ENCODE results near the gene LRRC34.

Gene LRRC34

GRCh38 chr3:169758359-169758994 is 54.2 kb downstream of the LRRC34 start:
- Histone ChIP-seq H3K4me1 (no peaks in the 10 kb centered on the region), H3K79me2 (no peaks in the 10 kb centered on the region), H3K9me3 (ENCODE audit: control insufficient read depth, low read length) (no peaks in the 10 kb centered on the region), H2AFZ (no peak overlapping the region), H3K9ac (no peak overlapping the region), H3K4me2 (ENCODE audit: low read length) (no peak overlapping the region), H3K36me3 (ENCODE audit: control insufficient read depth, insufficient read depth, low read length) (no peaks in the 10 kb centered on the region), H3K4me3 (ENCODE audit: low read depth, low read length) (no peak overlapping the region), H3K27ac (no peak overlapping the region), H3K27me3 (ENCODE audit: control insufficient read depth, insufficient read depth, low read length) (no peaks in the 10 kb centered on the region)
- TF ChIP-seq CTCF (IDR thresholded peaks at IDR 0.05), result no peak

- H2AFZ ChIP-seq, result no peak overlapping the region
- no peaks in the 10 kb centered on the region for H3K36me3 ChIP-seq (ENCODE audit: control insufficient read depth, insufficient read depth, low read length)
- no peaks in the 10 kb centered on the region for H3K79me2 ChIP-seq
- TF ChIP-seq CTCF (IDR thresholded peaks at IDR 0.05), result no peak
- H3K9ac ChIP-seq, result no peak overlapping the region
- no peaks in the 10 kb centered on the region for H3K27me3 ChIP-seq (ENCODE audit: control insufficient read depth, insufficient read depth, low read length)
- H3K9me3 ChIP-seq (ENCODE audit: control insufficient read depth, low read length), result no peaks in the 10 kb centered on the region
- no peak overlapping the region for H3K4me3 ChIP-seq (ENCODE audit: low read depth, low read length)
- H3K4me2 ChIP-seq (ENCODE audit: low read length), result no peak overlapping the region
- H3K4me1 ChIP-seq, result no peaks in the 10 kb centered on the region
- H3K27ac ChIP-seq, result no peak overlapping the region
Measured at GRCh38 chr3:169755488-169755887, 57.2 kb downstream of the LRRC34 start.

- H3K79me2 ChIP-seq, result no peaks in the 10 kb centered on the region
- no peaks in the 10 kb centered on the region for H3K4me1 ChIP-seq
- H3K4me3 ChIP-seq (ENCODE audit: low read depth, low read length), result no peak overlapping the region
- no peaks in the 10 kb centered on the region for H3K9me3 ChIP-seq (ENCODE audit: control insufficient read depth, low read length)
- no peaks in the 10 kb centered on the region for H3K36me3 ChIP-seq (ENCODE audit: control insufficient read depth, insufficient read depth, low read length)
- no peaks in the 10 kb centered on the region for H3K27me3 ChIP-seq (ENCODE audit: control insufficient read depth, insufficient read depth, low read length)
- no peak overlapping the region for H3K27ac ChIP-seq
- H3K9ac ChIP-seq, result no peak overlapping the region
- no peak for TF ChIP-seq CTCF (IDR thresholded peaks at IDR 0.05)
- no peak overlapping the region for H2AFZ ChIP-seq
- H3K4me2 ChIP-seq (ENCODE audit: low read length), result no peak overlapping the region
Measured at GRCh38 chr3:169754711-169755110, 58.0 kb downstream of the LRRC34 start.

GRCh38 chr3:169751875-169752274 is 60.8 kb downstream of the LRRC34 start:
- no peak overlapping the region for H3K27ac ChIP-seq
- no peaks in the 10 kb centered on the region for H3K27me3 ChIP-seq (ENCODE audit: control insufficient read depth, insufficient read depth, low read length)
- no peaks in the 10 kb centered on the region for H3K79me2 ChIP-seq
- H3K4me2 ChIP-seq (ENCODE audit: low read length), result no peak overlapping the region
- no peak overlapping the region for H2AFZ ChIP-seq
- TF ChIP-seq CTCF (IDR thresholded peaks at IDR 0.05), result no peak
- H3K9me3 ChIP-seq (ENCODE audit: control insufficient read depth, low read length), result no peaks in the 10 kb centered on the region
- no peaks in the 10 kb centered on the region for H3K4me1 ChIP-seq
- no peak overlapping the region for H3K9ac ChIP-seq
- no peaks in the 10 kb centered on the region for H3K36me3 ChIP-seq (ENCODE audit: control insufficient read depth, insufficient read depth, low read length)
- H3K4me3 ChIP-seq (ENCODE audit: low read depth, low read length), result no peak overlapping the region

- Histone ChIP-seq H2AFZ (no peak overlapping the region), H3K9ac (no peak overlapping the region), H3K27me3 (ENCODE audit: control insufficient read depth, insufficient read depth, low read length) (no peaks in the 10 kb centered on the region), H3K4me2 (ENCODE audit: low read length) (no peak overlapping the region), H3K9me3 (ENCODE audit: control insufficient read depth, low read length) (no peaks in the 10 kb centered on the region), H3K79me2 (no peaks in the 10 kb centered on the region), H3K27ac (no peak overlapping the region), H3K4me1 (no peaks in the 10 kb centered on the region), H3K36me3 (ENCODE audit: control insufficient read depth, insufficient read depth, low read length) (no peaks in the 10 kb centered on the region), H3K4me3 (ENCODE audit: low read depth, low read length) (no peak overlapping the region)
- TF ChIP-seq CTCF (IDR thresholded peaks at IDR 0.05), result no peak
Measured at GRCh38 chr3:169750665-169751064, 62.0 kb downstream of the LRRC34 start.

Measured in parathyroid adenoma (tissue), 2 donors.